Astrocyte (in vitro differentiated cells and primary cell): ENCODE data around the gene CDC25A.

ENCODE experiments used
- EZH2 ChIP-seq: IDR thresholded peaks from 2 replicates; pipeline ENCODE4 v1.6.1; 2012; ENCODE audit warnings: mild to moderate bottlenecking, low read length, inconsistent platforms; ENCODE audit not compliant: insufficient read depth
- TF ChIP-seq, protein P1 (sequence below): IDR thresholded peaks from 2 replicates; pipeline ENCODE4 v1.5.1; 2011; ENCODE audit warnings: low read depth, mild to moderate bottlenecking, inconsistent platforms, low read length, moderate library complexity; ENCODE audit not compliant: insufficient read depth

DNA sequence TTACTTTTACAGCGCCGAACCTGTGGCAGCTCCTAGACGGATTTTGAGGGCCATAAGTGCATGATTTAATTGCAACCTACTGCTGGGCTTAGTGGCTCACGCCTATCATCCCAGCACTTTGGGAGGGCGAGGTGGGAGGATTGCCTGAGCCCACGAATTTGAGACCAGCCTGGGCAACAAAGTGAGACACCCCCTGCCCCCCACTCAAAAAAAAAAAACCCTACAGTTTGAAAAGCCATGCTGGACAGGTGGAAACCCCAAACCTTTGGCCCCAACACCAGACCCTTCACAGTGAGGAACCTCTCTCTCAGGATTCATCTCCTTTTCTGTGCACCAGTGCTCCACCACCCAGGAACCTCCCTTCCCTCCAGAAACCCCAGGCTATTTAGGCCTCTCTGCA is 1.1 kb upstream of the CDC25A start:
- TF ChIP-seq, protein P1, sequence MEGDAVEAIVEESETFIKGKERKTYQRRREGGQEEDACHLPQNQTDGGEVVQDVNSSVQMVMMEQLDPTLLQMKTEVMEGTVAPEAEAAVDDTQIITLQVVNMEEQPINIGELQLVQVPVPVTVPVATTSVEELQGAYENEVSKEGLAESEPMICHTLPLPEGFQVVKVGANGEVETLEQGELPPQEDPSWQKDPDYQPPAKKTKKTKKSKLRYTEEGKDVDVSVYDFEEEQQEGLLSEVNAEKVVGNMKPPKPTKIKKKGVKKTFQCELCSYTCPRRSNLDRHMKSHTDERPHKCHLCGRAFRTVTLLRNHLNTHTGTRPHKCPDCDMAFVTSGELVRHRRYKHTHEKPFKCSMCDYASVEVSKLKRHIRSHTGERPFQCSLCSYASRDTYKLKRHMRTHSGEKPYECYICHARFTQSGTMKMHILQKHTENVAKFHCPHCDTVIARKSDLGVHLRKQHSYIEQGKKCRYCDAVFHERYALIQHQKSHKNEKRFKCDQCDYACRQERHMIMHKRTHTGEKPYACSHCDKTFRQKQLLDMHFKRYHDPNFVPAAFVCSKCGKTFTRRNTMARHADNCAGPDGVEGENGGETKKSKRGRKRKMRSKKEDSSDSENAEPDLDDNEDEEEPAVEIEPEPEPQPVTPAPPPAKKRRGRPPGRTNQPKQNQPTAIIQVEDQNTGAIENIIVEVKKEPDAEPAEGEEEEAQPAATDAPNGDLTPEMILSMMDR: no peak
- TF ChIP-seq EZH2: no peak
